Colonic mucosa (tissue), 4 donors: Measurements from ENCODE around the gene P2RY12. TPM values are rescaled to one million over a fixed set of nuclear protein-coding genes. Genes with fewer than 3 reads are reported as not detected.

Experiments used
- DNase-seq: peaks from one replicate; pipeline ENCODE4 v3.0.0-alpha.2; 2020
- H3K27ac ChIP-seq: fragments of 200-600 bp; one replicate; pipeline ENCODE4 v1.8.0; 2021
- H3K27me3 ChIP-seq: fragments of 200-600 bp; one replicate; pipeline ENCODE4 v1.8.0; 2021
- H3K36me3 ChIP-seq: fragments of 200-600 bp; one replicate; pipeline ENCODE4 v1.8.0; 2021
- H3K4me1 ChIP-seq: fragments of 200-600 bp; one replicate; pipeline ENCODE4 v1.8.0; 2021; ENCODE audit warnings: mild to moderate bottlenecking
- H3K4me3 ChIP-seq: fragments of 200-600 bp; one replicate; pipeline ENCODE4 v1.8.0; 2021
- H3K9ac ChIP-seq, 2 donors: one replicate each; pipeline ENCODE4 v1.7.0; 2013; ENCODE audit warnings: control low read depth in 2 of 2, low read depth in 2 of 2, low read length in 2 of 2
- H3K9me3 ChIP-seq: fragments of 200-600 bp; one replicate; pipeline ENCODE4 v1.8.0; 2021
- intact Hi-C: fragments of 100-400 bp; cut with DNase I; formaldehyde crosslinking; loops from one replicate; pipeline ENCODE4 v1.14.1; 2022
- total RNA-seq, 2 donors: library from RNA; stranded (reverse); fragmentation: NEBNext Ultra II Directional in 1 of 2; extraction: Animal tissue kit (Norgen Biotek cat#: 25700) in 1 of 2; gene quantifications; one replicate each; pipeline ENCODE4 v1.2.1, GENCODE V29; 2021
- TF ChIP-seq, protein P1 (sequence below): fragments of 200-600 bp; IDR thresholded peaks from one replicate; pipeline ENCODE4 v1.8.0; 2022; ENCODE audit warnings: antibody characterized with exemption, mild to moderate bottlenecking
- donor health status: healthy.
- donor health status: DM: no; HTN: no; CAD: no.
- donor health status: DM: no; HTN: no; CAD: no.

P2RY12 gene
- total RNA-seq, 2 donors from 2014 or later, result 0.17 to 0.72 TPM

DNA sequence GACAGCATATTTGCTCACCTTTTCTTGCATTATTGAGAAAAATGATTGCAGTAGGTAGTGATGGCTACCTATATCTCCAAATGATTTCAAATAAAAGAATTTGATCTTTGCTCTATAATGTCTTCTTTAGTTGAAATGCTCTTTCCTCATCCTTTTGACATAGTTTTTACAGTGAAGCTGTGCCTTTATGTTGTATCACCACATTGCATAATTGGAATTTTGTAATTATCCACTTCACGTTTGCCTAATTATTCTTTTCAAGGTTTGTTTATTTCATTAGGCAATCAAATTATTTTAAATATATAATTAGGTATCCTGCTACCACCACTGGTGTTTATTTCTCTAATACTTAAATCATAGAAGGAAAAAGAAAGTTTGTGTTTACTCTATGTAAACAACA is 33.9 kb downstream of the P2RY12 start:
- TF ChIP-seq, protein P1, sequence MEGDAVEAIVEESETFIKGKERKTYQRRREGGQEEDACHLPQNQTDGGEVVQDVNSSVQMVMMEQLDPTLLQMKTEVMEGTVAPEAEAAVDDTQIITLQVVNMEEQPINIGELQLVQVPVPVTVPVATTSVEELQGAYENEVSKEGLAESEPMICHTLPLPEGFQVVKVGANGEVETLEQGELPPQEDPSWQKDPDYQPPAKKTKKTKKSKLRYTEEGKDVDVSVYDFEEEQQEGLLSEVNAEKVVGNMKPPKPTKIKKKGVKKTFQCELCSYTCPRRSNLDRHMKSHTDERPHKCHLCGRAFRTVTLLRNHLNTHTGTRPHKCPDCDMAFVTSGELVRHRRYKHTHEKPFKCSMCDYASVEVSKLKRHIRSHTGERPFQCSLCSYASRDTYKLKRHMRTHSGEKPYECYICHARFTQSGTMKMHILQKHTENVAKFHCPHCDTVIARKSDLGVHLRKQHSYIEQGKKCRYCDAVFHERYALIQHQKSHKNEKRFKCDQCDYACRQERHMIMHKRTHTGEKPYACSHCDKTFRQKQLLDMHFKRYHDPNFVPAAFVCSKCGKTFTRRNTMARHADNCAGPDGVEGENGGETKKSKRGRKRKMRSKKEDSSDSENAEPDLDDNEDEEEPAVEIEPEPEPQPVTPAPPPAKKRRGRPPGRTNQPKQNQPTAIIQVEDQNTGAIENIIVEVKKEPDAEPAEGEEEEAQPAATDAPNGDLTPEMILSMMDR, result no peak
- Histone ChIP-seq H3K27me3 (no peaks in the 10 kb centered on the region), H3K9me3 (no peaks in the 10 kb centered on the region), H3K4me1 (no peaks in the 10 kb centered on the region), H3K36me3 (no peaks in the 10 kb centered on the region), H3K27ac (no peak overlapping the region), H3K4me3 (no peak overlapping the region), H3K9ac (no peak overlapping the region)
- DNase-seq, result no peak
- intact Hi-C loops, result no loop called here

DNA sequence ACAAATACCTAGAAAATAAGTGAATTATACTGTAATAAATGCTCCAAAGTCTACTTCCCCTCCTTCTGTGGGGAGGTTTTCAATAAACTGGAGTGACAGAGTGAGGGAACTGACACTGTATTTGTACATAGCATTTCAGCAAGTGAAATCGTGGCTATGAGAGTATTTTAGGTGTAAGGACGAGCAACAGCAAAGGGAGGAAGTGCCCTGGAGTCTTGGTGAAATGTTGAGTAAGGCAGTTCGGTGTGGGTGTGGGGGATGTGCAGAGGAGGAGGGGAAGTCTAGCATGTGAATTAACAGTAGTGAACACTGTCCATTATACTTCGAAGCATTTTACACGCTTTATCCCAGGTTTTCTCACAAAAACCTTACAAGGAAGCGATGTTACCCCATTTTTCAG is 37.1 kb downstream of the P2RY12 start:
- no peak overlapping the region for H3K27ac ChIP-seq
- no peaks in the 10 kb centered on the region for H3K4me1 ChIP-seq
- H3K36me3 ChIP-seq, result no peaks in the 10 kb centered on the region
- intact Hi-C loops, result no loop called here
- DNase-seq, result no peak
- TF ChIP-seq, protein P1, result no peak
- H3K27me3 ChIP-seq, result no peaks in the 10 kb centered on the region
- H3K9ac ChIP-seq, result no peak overlapping the region
- H3K9me3 ChIP-seq, result no peaks in the 10 kb centered on the region
- no peak overlapping the region for H3K4me3 ChIP-seq

DNA sequence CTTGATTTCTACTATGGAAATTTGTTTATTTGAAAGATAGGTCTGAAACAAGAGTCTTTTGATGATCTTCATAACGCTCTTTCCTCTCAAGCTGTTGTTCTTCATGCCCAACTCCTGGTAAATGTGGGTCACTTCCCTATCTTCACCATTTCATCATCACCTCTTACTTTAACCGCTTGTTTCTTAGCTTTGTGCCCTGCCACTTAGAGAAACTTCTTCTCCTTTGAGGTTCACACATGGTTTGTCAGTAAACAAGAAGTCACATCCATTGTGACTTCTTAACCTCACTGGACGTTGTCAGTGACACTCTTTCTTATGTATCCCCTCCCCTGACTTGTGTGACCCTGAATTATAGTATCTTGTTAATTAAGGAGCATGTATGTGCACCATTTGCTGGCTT is 38.3 kb downstream of the P2RY12 start:
- Histone ChIP-seq H3K27ac (peak overlapping the region; percentile 18), H3K4me3 (no peak overlapping the region)

DNA sequence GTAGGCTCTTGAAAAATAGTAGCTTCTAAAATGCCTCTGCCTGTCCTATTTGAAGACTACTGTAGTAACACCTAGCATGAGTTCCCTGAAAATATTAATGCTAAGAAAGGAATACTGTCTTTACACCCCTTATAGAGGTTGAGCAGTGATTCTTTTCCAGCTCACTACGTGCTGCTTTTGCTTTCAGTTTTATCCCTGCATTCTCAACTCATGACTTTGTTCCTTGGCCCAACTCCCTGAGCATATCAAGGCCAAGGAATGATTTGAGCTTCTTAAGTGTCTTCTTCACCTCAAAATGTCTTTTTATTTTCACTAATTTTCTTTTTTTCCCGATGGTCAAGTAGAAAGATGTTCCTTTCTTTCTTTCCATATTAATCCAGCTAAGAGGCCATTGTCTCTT is 38.7 kb downstream of the P2RY12 start:
- no peak for DNase-seq
- TF ChIP-seq, protein P1, result no peak
- Histone ChIP-seq H3K9me3 (no peaks in the 10 kb centered on the region), H3K27ac (peak overlapping the region; percentile 18), H3K4me1 (no peaks in the 10 kb centered on the region), H3K27me3 (no peaks in the 10 kb centered on the region), H3K36me3 (no peaks in the 10 kb centered on the region), H3K9ac (no peak overlapping the region), H3K4me3 (no peak overlapping the region)
- intact Hi-C loops, result no loop called here

More for the DNA sequence above, 38.3 kb downstream of the P2RY12 start:
- TF ChIP-seq, protein P1, result no peak
- intact Hi-C loops, result no loop called here
- Histone ChIP-seq H3K36me3 (no peaks in the 10 kb centered on the region), H3K9me3 (no peaks in the 10 kb centered on the region), H3K9ac (no peak overlapping the region), H3K4me1 (no peaks in the 10 kb centered on the region), H3K27me3 (no peaks in the 10 kb centered on the region)
- no peak for DNase-seq

DNA sequence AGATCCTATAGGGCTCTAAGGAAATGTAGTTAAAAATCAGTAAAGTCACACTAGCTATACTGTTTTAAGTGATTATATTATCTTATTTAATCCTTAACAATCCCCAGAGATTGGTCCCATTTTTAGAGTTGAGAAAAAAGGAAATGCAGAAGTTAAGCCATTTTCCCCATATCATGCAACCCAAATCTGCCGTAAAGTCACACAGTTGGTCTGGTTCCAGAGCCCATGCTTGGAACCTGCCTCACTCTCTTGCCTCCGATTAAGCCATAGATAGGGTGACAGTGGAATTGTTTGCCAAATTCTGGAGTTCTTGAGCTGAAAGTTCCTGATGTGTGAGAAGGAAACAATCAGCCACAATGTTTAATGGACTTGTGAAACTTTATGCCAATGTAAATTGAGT is 52.9 kb downstream of the P2RY12 start:
- TF ChIP-seq, protein P1, result no peak
- Histone ChIP-seq H3K9me3 (no peaks in the 10 kb centered on the region), H3K36me3 (no peaks in the 10 kb centered on the region), H3K27ac (no peak overlapping the region), H3K4me3 (no peak overlapping the region), H3K27me3 (no peaks in the 10 kb centered on the region), H3K4me1 (no peaks in the 10 kb centered on the region), H3K9ac (no peak overlapping the region)
- intact Hi-C loops, result no loop called here
- no peak for DNase-seq

DNA sequence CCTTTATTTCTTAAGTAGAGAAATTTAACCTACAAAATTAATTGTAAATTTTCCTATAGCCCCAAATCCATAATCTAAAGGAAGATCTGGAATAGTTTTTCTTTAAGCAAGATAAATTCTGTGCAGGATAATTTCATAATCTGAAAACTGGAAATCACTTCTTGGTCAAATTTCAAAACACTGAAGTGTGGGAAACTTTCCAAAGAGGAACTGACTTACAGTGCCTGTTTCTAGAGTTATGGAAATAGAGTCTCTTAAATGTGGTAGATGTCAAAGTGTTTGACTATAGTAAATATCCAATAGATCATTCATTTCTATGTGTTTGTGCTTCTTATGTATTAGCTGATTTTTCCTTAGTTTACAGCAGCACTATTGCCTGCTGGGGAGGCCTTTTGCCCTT is 53.7 kb downstream of the P2RY12 start:
- H3K9ac ChIP-seq, result no peak overlapping the region
- H3K27ac ChIP-seq, result no peak overlapping the region
- no peak overlapping the region for H3K4me3 ChIP-seq
- no peaks in the 10 kb centered on the region for H3K9me3 ChIP-seq
- H3K4me1 ChIP-seq, result no peaks in the 10 kb centered on the region
- DNase-seq, result no peak
- H3K36me3 ChIP-seq, result no peaks in the 10 kb centered on the region
- TF ChIP-seq, protein P1, result no peak
- no peaks in the 10 kb centered on the region for H3K27me3 ChIP-seq
- intact Hi-C loops, result no loop called here
